LNCAP (cell line): ENCODE data around the gene CCDC169.

Source experiments
- CTCF ChIP-seq: fragments of 450-650 bp; IDR thresholded peaks from 2 replicates; pipeline ENCODE4 v1.5.1; 2017; ENCODE audit warnings: mild to moderate bottlenecking

Gene CCDC169

GRCh38 chr13:36273431-36273830, 24.2 kb downstream of the CCDC169 start:
- TF ChIP-seq CTCF, result no peak

DNA sequence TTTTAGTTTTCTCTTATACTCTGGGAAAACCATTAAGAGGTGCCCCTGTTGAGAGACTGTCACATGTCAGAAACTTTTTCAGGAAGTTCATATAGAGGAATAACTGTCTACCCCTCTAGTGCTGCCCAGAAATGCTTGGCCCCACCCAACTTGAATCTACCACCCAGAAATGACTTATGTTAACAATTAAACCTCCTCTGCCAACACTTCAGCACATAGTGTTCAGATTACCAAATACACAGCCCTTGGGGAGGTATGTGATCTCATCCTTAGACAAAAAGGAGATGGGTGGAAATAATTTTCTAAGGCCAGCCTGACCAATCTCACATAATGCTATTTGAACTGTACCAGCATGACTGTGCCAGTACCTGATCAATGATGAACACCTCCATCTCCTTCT, 35.6 kb downstream of the CCDC169 start:
- no peak for TF ChIP-seq CTCF

DNA sequence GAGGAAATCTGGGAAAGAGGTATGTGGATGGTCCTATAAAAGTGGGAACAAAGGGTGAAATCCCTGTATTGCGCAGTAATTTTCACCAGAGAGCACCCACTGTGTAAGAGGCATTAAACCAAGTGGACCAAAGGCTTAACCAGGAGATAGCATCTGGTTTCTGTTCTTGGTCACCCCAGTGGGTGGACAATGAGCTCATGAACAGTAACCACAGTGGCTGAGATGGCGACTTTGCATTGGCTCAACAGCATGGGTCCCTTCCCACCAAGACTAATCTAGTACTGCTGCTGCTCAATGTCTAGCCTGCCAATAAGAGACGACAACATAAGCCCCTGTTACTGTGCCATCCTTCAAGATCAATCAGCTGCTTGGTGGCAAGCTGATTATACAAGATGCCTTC, 36.6 kb downstream of the CCDC169 start:
- no peak for TF ChIP-seq CTCF

GRCh38 chr13:36259361-36260137, 38.1 kb downstream of the CCDC169 start:
- TF ChIP-seq CTCF, result no peak

DNA sequence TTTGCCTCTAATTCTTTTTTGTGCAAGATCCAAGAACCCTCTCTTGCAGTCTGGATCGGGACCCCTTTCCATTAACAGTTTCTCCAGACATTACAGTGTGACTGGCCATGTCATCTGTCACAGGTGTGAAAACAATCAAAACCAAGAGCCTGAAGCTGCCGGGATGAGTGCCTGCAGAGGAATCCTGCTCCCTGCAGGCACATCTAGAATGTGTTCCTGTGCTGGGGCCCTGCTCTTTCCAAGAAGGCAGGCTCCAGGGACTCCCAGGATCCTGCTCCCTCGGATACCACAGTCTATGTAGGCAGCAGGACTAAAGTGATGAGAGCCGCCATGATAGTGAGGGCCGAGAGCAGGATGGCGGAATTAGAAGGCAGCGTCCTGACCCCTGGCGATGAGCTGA, 38.8 kb downstream of the CCDC169 start:
- no peak for TF ChIP-seq CTCF

- TF ChIP-seq CTCF, result no peak
Measured at GRCh38 chr13:36251526-36251925, 46.1 kb downstream of the CCDC169 start.

- no peak for TF ChIP-seq CTCF
Measured at GRCh38 chr13:36251017-36251416, 46.6 kb downstream of the CCDC169 start.

DNA sequence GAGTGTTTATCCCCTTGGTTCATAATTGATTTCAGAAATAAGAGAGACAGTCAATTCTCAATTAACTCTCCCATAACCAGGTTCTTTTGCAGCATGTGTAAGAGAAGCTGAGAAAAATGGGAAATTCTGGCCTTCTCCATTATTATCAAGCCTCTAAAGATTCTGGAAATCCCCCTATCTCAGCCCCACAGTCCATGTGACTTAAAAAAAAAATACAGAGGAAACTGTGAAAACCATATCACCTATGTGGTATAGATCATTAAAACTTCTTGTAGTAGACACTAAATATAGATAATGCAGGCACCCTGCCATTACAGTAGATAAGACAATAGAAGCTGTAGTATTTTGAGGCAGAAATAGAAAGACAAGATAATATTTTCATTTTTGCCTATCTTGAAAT, 48.9 kb downstream of the CCDC169 start:
- TF ChIP-seq CTCF, result no peak
